ENCODE data around the gene SRRM4.
A peak's percentile ranks its signal among the peaks of the same experiment; 100 is the strongest.

The SRRM4 gene

GRCh38 chr12:119122751-119123150 is 141.4 kb downstream of the SRRM4 start:
- no peak for DNase-seq (ENCODE audit: low spot score)

GRCh38 chr12:119128527-119128926 is 147.2 kb downstream of the SRRM4 start:
- DNase-seq (ENCODE audit: low spot score): no peak

GRCh38 chr12:119129827-119130434 is 148.6 kb downstream of the SRRM4 start:
- no peak for DNase-seq (ENCODE audit: low spot score)

GRCh38 chr12:119130523-119130922 is 149.2 kb downstream of the SRRM4 start:
- no peak for DNase-seq (ENCODE audit: low spot score)

DNA sequence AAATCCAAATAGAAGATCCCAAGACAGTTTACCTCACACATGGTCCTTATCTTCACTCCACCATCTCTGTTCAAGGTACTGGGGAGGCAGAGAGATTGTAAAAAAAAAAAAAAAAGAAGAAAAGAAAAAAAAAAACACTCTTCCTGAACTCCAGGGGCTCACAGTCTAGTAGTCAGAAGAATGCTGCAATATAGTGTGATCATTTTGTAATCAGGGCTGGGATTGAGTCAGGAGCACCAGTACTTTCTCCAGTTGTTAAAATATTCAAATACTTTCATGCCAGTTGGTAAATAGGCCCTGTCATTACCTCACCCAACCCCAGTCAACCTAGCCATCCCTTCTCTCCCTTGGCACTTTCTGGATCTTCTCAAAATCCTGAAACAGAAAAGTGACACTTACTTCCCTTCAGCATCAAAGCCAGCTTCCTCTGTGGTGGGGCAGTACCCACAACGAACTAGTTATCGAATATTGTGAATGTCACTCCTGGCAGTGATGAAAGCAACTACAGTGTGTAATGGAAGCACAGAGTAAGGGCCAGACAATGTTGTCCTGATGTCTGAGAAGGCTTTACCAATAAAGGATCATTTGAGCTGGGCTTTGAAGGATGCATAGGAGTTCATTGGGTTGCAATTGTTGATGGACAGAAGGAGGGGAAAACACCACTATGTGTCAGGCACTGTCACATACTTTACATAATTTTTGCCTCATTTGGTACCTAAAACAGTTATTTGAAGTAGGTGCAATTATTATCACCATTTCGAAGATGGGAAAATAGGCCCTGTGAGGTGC is 153.1 kb downstream of the SRRM4 start:
- DNase-seq (ENCODE audit: low spot score): no peak

- no peak for DNase-seq (ENCODE audit: low spot score)
Observed at GRCh38 chr12:119136811-119137410, 155.6 kb downstream of the SRRM4 start.

GRCh38 chr12:119139448-119139847 is 158.1 kb downstream of the SRRM4 start:
- no peak for DNase-seq (ENCODE audit: low spot score)

- no peak for DNase-seq (ENCODE audit: low spot score)
Observed at GRCh38 chr12:119145367-119145766, 164.0 kb downstream of the SRRM4 start.

DNA sequence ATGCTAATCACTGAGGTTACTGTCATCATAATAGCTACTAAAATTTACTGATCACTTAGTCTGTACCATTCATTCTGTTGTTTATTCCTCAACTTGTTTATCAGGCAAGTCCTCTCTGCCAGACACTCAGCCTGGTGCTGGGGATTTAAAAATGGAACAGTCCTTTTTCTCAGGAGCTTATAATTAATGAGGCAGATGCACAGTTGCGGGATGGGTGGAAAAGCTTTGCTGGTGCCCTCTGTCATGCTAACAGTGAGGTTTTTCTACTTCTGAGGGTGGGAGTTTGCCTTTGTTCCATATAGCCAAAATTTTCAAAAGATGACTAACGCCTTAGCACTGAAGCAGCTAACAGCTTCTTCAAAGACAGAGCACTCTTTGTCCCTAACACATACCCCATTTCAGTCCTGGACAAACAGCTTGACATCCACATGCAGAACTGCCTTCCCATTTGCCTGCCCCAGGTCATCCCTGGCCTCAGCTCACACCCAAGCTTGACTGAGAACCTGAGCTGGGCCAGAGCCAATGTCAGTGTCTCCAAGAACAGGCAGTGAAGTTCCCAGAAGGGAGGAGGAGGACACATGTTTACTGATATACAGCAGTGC is 166.6 kb downstream of the SRRM4 start:
- no peak for DNase-seq (ENCODE audit: low spot score)

DNA sequence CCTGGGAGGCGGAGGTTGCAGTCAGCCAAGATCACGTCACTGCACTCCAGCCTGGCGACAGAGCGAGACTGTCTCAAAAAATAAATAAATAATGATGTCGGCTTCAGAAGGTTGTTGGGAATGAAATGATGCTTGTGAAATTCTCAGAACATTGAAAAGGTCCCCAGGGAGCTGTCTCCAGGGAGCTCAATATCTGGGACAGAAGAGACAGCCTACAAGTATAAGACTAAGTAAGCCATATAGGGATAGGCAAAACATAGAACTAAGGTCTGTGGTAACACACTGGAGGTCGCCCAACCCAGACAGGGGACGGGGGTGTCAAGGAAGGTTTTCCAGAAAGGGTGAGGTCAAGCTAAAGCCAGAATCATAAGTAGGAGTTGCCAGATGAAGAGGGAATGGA is 167.9 kb downstream of the SRRM4 start:
- DNase-seq (ENCODE audit: low spot score): no peak

- DNase-seq (ENCODE audit: low spot score): no peak
Observed at GRCh38 chr12:119151445-119152026, 170.2 kb downstream of the SRRM4 start.

GRCh38 chr12:119153477-119154434 is 172.4 kb downstream of the SRRM4 start:
- DNase-seq (ENCODE audit: low spot score): peak; percentile 30

DNA sequence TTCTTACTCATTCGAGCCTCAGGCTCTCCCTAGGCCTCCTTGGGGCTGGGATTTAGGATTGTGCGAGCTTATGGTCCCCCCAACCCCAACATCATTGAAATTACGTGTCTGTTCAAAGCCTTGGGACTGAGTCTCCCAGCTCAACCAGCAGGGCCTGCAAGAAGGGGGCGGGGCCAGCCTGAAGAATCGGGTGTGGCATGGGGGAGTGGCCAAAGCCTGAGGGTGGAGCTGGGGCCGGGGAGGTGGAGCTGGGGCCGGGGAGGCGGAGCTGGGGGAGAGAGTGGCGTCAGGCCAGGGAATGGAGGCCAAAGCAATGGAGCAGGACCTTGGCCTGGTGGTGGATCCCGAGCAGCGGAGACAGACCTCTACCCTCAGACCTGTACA is 173.1 kb downstream of the SRRM4 start:
- no peak for DNase-seq (ENCODE audit: low spot score)

DNA sequence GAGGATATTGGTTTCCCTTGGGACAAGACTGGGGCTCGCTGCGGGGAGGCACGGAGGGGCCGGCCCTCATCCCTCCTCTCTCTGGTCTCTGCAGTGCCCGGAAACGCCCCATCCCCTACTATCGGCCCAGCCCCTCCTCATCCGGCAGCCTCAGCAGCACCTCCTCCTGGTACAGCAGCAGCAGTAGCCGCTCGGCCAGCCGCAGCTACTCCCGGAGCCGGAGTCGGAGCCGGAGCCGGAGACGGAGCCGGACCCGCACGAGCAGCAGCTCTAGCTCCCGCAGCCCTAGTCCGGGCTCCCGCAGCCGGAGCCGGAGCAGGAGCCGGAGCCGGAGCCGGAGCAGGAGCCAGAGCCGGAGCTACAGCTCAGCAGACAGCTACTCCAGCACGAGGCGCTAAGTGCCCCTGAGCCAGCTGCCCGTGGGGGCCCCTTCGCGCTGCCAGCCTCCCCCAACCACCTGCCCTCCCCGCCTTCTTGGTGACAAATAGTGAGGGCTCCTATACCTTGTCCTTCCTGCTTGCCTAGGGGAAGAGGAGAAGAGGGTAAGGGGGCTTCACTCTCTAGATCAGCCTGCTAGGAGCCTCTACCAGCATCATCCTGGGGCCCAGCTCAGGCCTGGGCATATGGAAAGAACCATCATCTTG is 175.2 kb downstream of the SRRM4 start:
- no peak for DNase-seq (ENCODE audit: low spot score)

GRCh38 chr12:119157528-119157927 is 176.2 kb downstream of the SRRM4 start:
- DNase-seq (ENCODE audit: low spot score): no peak

DNA sequence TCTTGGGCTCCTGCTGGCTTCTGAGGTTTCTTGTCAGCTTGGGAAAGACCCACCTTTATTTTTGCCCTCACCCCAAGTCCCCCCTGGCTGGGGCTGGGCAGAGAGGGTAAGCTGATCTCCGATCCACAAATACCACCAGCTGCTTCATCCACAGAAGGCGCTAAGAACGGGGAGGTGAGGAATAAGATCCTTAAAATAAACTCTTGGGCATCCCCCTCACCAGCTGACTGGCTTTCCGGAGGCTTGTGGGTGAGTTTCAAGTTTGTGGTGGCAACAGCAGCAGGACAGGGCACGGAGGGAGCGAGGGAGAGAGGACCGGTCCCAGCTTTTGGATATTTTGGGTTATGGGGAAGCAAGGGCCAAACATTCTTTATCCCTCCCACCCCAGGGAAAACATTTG is 176.6 kb downstream of the SRRM4 start:
- no peak for DNase-seq (ENCODE audit: low spot score)

DNA sequence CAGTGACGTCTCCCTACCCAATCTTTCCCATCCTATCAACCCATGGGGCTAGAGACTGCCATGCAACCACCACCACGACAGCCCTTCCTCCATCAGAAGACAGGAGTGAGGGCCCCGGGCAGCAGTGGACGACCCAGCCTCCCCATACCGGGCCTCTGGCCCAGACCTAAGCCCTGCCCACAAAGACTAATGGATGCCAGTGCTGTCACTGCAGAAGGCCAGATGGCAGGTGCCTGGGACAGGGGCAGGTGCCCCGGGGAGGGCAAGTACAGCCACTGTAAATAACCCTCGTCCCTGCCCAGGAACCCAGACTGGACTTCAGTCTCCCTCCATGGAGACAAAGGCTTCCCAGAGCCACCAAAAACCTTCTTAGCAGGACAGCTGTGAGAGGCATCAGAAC is 177.1 kb downstream of the SRRM4 start:
- no peak for DNase-seq (ENCODE audit: low spot score)

- no peak for DNase-seq (ENCODE audit: low spot score)
Observed at GRCh38 chr12:119159844-119160243, 178.5 kb downstream of the SRRM4 start.

DNA sequence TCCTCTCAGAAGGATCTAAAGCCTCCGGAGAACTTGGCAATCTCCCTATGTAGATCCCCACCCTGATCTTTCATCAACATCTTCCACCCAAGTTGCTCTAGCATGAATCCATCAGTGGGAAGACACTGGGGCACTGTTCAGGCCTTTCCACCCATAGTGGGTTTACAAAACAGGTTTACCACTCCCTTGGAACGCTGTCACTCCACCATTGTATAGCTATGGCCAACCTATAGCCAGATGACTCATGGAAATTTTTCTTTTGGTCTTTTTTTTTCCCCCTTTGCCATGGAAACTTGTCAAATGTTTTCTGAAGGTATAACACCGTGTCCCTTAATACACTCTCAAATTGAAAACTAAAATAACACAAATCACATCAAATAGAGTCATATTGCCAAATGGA is 186.6 kb downstream of the SRRM4 start:
- DNase-seq (ENCODE audit: low spot score): no peak

DNA sequence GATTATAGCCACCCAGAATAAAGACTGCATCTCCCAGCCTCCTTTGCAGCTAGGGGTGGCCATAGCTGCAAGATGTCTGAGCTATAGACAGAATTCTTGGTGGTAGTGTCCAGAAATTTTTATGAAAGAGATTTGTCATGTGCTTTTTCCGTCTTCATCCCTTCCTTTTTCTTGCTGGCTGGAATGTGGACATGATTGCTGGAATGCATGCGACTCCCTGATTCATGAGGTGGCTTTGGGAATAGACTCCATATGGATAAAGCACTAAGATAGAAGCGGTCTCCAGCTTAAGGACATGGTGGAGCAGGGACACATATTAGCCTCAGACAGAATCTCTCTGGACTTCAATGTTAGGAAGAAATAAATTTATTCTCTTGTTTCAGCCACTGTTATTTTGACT is 187.4 kb downstream of the SRRM4 start:
- DNase-seq (ENCODE audit: low spot score): no peak

GRCh38 chr12:119169150-119169549 is 187.8 kb downstream of the SRRM4 start:
- no peak for DNase-seq (ENCODE audit: low spot score)

All from germinal center (tissue), 1 donor.